Measurements from ENCODE around the gene RBM43.

RBM43 gene

GRCh38 chr2:151198645-151199044 is 63.0 kb downstream of the RBM43 start:
- H3K4me1 ChIP-seq (ENCODE audit: control insufficient read depth in 5 of 5, insufficient read depth in 5 of 5, low read length in 5 of 5) = no peaks in the 10 kb centered on the region
- no peak overlapping the region for H3K4me3 ChIP-seq (ENCODE audit: low read depth in 1 of 5, low read length in 5 of 5)
- H3K9ac ChIP-seq (ENCODE audit: low read length in 5 of 5) = no peak overlapping the region
- H3K9me3 ChIP-seq (ENCODE audit: control insufficient read depth in 5 of 5, low read length in 5 of 5) = no peaks in the 10 kb centered on the region
- no peaks in the 10 kb centered on the region for H3K36me3 ChIP-seq (ENCODE audit: control insufficient read depth in 5 of 5, insufficient read depth in 5 of 5, low read length in 5 of 5)
- peaks cover 0 to 5% (median 0%) of the 10 kb centered on the region in 5 donors for H3K27me3 ChIP-seq (ENCODE audit: control insufficient read depth in 5 of 5, insufficient read depth in 4 of 5, low read length in 5 of 5)
- no peak overlapping the region for H3K27ac ChIP-seq (ENCODE audit: low read depth, low read length)
